22Rv1 (cell line): Measurements from ENCODE around the gene CCSER1.

ENCODE experiments used
- ZFX ChIP-seq: fragments of 450-650 bp; IDR thresholded peaks from 2 replicates; pipeline ENCODE4 v1.6.1; 2017; ENCODE audit warnings: antibody characterized with exemption, borderline replicate concordance
- TF ChIP-seq, protein P1 (sequence below): fragments of 450-650 bp; IDR thresholded peaks from 2 replicates; pipeline ENCODE4 v1.5.1; 2017; ENCODE audit warnings: mild to moderate bottlenecking

DNA sequence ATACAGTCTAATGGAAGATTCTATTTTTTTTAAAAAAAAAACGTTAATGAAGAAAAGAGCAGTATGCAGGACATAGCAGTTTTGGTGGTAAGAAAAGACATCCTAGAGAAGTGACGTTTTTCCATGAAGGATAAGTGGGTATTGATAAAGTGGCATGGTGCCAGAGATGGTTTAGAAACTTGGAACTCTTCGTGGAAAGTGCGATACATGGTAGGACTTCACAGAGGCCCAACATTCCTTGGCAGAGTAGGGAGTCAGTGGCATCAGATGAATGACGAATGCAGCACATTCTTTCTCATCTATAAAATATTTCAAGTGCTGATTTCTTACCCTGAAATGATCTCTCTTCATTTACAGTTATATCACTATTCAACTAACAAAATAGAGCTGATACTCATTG is 298.7 kb downstream of the CCSER1 start:
- TF ChIP-seq, protein P1, sequence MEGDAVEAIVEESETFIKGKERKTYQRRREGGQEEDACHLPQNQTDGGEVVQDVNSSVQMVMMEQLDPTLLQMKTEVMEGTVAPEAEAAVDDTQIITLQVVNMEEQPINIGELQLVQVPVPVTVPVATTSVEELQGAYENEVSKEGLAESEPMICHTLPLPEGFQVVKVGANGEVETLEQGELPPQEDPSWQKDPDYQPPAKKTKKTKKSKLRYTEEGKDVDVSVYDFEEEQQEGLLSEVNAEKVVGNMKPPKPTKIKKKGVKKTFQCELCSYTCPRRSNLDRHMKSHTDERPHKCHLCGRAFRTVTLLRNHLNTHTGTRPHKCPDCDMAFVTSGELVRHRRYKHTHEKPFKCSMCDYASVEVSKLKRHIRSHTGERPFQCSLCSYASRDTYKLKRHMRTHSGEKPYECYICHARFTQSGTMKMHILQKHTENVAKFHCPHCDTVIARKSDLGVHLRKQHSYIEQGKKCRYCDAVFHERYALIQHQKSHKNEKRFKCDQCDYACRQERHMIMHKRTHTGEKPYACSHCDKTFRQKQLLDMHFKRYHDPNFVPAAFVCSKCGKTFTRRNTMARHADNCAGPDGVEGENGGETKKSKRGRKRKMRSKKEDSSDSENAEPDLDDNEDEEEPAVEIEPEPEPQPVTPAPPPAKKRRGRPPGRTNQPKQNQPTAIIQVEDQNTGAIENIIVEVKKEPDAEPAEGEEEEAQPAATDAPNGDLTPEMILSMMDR, result no peak
- no peak for TF ChIP-seq ZFX
